H9 (cell line): Measurements from ENCODE around the gene PDE4B. TPM values are rescaled to one million over a fixed set of nuclear protein-coding genes. Genes with fewer than 3 reads are reported as not detected.

Source experiments
- DNase-seq: peaks from one replicate; pipeline ENCODE4 v3.0.0-alpha.2; 2017
- H2AFZ ChIP-seq: one replicate; pipeline ENCODE4 v1.6.1; 2013; ENCODE audit warnings: mild to moderate bottlenecking, low read length, control low read depth, moderate library complexity
- H2AK5ac ChIP-seq: 2 replicates; pipeline ENCODE4 v1.6.1; 2013; ENCODE audit warnings: low read length, control low read depth, mixed read lengths; ENCODE audit not compliant: insufficient read length
- H2BK120ac ChIP-seq: one replicate; pipeline ENCODE4 v1.6.1; 2013; ENCODE audit warnings: low read depth, mild to moderate bottlenecking, low read length, control low read depth, inconsistent platforms; ENCODE audit not compliant: poor library complexity, severe bottlenecking
- H2BK12ac ChIP-seq: 2 replicates; pipeline ENCODE4 v1.6.1; 2013; ENCODE audit warnings: low read length, control low read depth, mixed read lengths, low read depth; ENCODE audit not compliant: insufficient read length
- H2BK15ac ChIP-seq: 2 replicates; pipeline ENCODE4 v1.6.1; 2013; ENCODE audit warnings: low read depth, low read length, control low read depth
- H2BK20ac ChIP-seq: one replicate; pipeline ENCODE4 v1.6.1; 2013; ENCODE audit warnings: low read depth, mild to moderate bottlenecking, low read length, control low read depth, inconsistent platforms; ENCODE audit not compliant: poor library complexity, severe bottlenecking
- H2BK5ac ChIP-seq: 2 replicates; pipeline ENCODE4 v1.6.1; 2013; ENCODE audit warnings: low read length, control low read depth, mixed read lengths; ENCODE audit not compliant: insufficient read length
- H3K14ac ChIP-seq: 2 replicates; pipeline ENCODE4 v1.6.1; 2013; ENCODE audit warnings: low read length, control low read depth; ENCODE audit not compliant: insufficient read depth
- H3K18ac ChIP-seq: 2 replicates; pipeline ENCODE4 v1.6.1; 2013; ENCODE audit warnings: low read depth, mild to moderate bottlenecking, mixed read lengths, low read length, control low read depth; ENCODE audit not compliant: insufficient read length
- H3K23ac ChIP-seq: 2 replicates; pipeline ENCODE4 v1.6.1; 2013; ENCODE audit warnings: low read length, control low read depth, mixed read lengths, low read depth; ENCODE audit not compliant: insufficient read length
- H3K23me2 ChIP-seq: 2 replicates; pipeline ENCODE4 v1.6.1; 2013; ENCODE audit warnings: low read depth, mild to moderate bottlenecking, mixed read lengths, low read length, control low read depth; ENCODE audit not compliant: insufficient read length, poor library complexity, severe bottlenecking
- H3K27ac ChIP-seq: 2 replicates; pipeline ENCODE4 v1.5.1; 2013; ENCODE audit warnings: low read length, control low read depth, mixed read lengths, low read depth; ENCODE audit not compliant: insufficient read length
- H3K27me3 ChIP-seq: 2 replicates; pipeline ENCODE4 v1.6.1; 2013; ENCODE audit warnings: low read length, control low read depth, inconsistent platforms; ENCODE audit not compliant: insufficient read depth
- H3K4ac ChIP-seq: 2 replicates; pipeline ENCODE4 v1.6.1; 2013; ENCODE audit warnings: low read depth, mild to moderate bottlenecking, control low read depth, inconsistent platforms, low read length, moderate library complexity
- H3K4me1 ChIP-seq: 2 replicates; pipeline ENCODE4 v1.6.1; 2013; ENCODE audit warnings: low read length, control low read depth, inconsistent platforms; ENCODE audit not compliant: insufficient read depth
- H3K4me2 ChIP-seq: 2 replicates; pipeline ENCODE4 v1.6.1; 2013; ENCODE audit warnings: low read length, control low read depth, mixed read lengths; ENCODE audit not compliant: insufficient read length, insufficient read depth
- H3K56ac ChIP-seq: 2 replicates; pipeline ENCODE4 v1.6.1; 2013; ENCODE audit warnings: low read depth, mild to moderate bottlenecking, mixed read lengths, low read length, control low read depth; ENCODE audit not compliant: insufficient read length
- H3K79me1 ChIP-seq: 2 replicates; pipeline ENCODE4 v1.6.1; 2013; ENCODE audit warnings: low read depth, mild to moderate bottlenecking, moderate library complexity, low read length, control low read depth, inconsistent platforms; ENCODE audit not compliant: insufficient read depth, poor library complexity, severe bottlenecking
- H3K79me2 ChIP-seq: 2 replicates; pipeline ENCODE4 v1.6.1; 2013; ENCODE audit warnings: low read length, control low read depth, inconsistent platforms; ENCODE audit not compliant: insufficient read depth
- H3K9ac ChIP-seq: 2 replicates; pipeline ENCODE4 v1.6.1; 2013; ENCODE audit warnings: low read length, control low read depth, mixed read lengths; ENCODE audit not compliant: insufficient read length; ENCODE audit errors: extremely low read depth
- H3K9me3 ChIP-seq: one replicate; pipeline ENCODE4 v1.6.1; 2013; ENCODE audit warnings: low read depth, low read length, inconsistent platforms; ENCODE audit not compliant: control insufficient read depth
- H3T11ph ChIP-seq: one replicate; pipeline ENCODE4 v1.6.1; 2013; ENCODE audit warnings: mild to moderate bottlenecking, low read length, control low read depth, inconsistent platforms
- H4K20me1 ChIP-seq: one replicate; pipeline ENCODE4 v1.6.1; 2013; ENCODE audit not compliant: control insufficient read depth, insufficient read length, insufficient read depth
- H4K5ac ChIP-seq: 2 replicates; pipeline ENCODE4 v1.6.1; 2013; ENCODE audit warnings: low read depth, mild to moderate bottlenecking, mixed read lengths, low read length, control low read depth; ENCODE audit not compliant: insufficient read length
- H4K8ac ChIP-seq: replicated peaks from 2 replicates; pipeline ENCODE4 v1.6.1; 2013; ENCODE audit warnings: low read length, control low read depth, mixed read lengths, low read depth; ENCODE audit not compliant: insufficient read length
- H4K91ac ChIP-seq: 2 replicates; pipeline ENCODE4 v1.6.1; 2013; ENCODE audit warnings: low read depth, mild to moderate bottlenecking, moderate library complexity, mixed read lengths, low read length, control low read depth; ENCODE audit not compliant: insufficient read length
- H3K27ac Mint-ChIP-seq, 3 experiments: 2 replicates in 2 of 3; 3 replicates in 1 of 3; pipeline ENCODE4 v1.8.0; 2020 to 2021; ENCODE audit warnings: mixed read lengths in 3 of 3, mild to moderate bottlenecking in 1 of 3, moderate library complexity in 1 of 3
- H3K27me3 Mint-ChIP-seq: 2 replicates; pipeline ENCODE4 v1.8.0; 2021; ENCODE audit warnings: low read depth, mild to moderate bottlenecking, moderate library complexity, mixed read lengths
- H3K36me3 Mint-ChIP-seq, 3 experiments: 2 replicates in 2 of 3; 3 replicates in 1 of 3; pipeline ENCODE4 v1.8.0; 2020 to 2021; ENCODE audit warnings: low read depth in 3 of 3, mixed read lengths in 3 of 3; ENCODE audit not compliant: insufficient read depth in 1 of 3
- H3K4me1 Mint-ChIP-seq, 2 experiments: 2 replicates each; pipeline ENCODE4 v1.8.0; 2020; ENCODE audit warnings: mixed read lengths in 2 of 2
- H3K4me3 Mint-ChIP-seq, 2 experiments: 2 replicates in 1 of 2; 3 replicates in 1 of 2; pipeline ENCODE4 v1.8.0; 2020 to 2021; ENCODE audit warnings: mild to moderate bottlenecking in 2 of 2, mixed read lengths in 2 of 2, moderate library complexity in 1 of 2
- H3K9me3 Mint-ChIP-seq, 2 experiments: 2 replicates in 1 of 2; 3 replicates in 1 of 2; pipeline ENCODE4 v1.8.0; 2020; ENCODE audit warnings: mild to moderate bottlenecking in 2 of 2, mixed read lengths in 2 of 2, moderate library complexity in 1 of 2
- WGBS: extraction: QIAGEN DNeasy Blood & Tissue Kit; methylation state at CpG from one replicate; pipeline ENCODE4 v1.1.7; 2013; ENCODE audit warnings: missing lambda C conversion rate, low lambda C conversion rate, mixed read lengths; ENCODE audit not compliant: insufficient read length; ENCODE audit errors: extremely low coverage; 5-methylcytosine and 5-hydroxymethylcytosine counted together
- total RNA-seq: library from RNA; stranded (reverse); gene quantifications from 2 replicates; pipeline ENCODE4 v1.2.1, GENCODE V29; 2021
- TF ChIP-seq, protein P1 (sequence below): fragments of 200-600 bp; sonication (generic); conservative IDR thresholded peaks from 3 replicates; pipeline ENCODE4 v1.8.0; 2021; ENCODE audit warnings: antibody characterized with exemption, mild to moderate bottlenecking

PDE4B gene
- total RNA-seq, 1 experiment from 2014 or later: 19.8 TPM

- Histone ChIP-seq H3K14ac (no peak overlapping the region), H3K4ac (no peak overlapping the region), H3K18ac (no peak overlapping the region), H4K8ac (no peak overlapping the region), H3K79me2 (no peaks in the 10 kb centered on the region), H3K56ac (no peak overlapping the region), H2AFZ (no peak overlapping the region), H3K9ac (no peak overlapping the region), H3K23me2 (no peaks in the 10 kb centered on the region), H3K9me3 (peaks cover 9% of the 10 kb centered on the region), H2BK120ac (no peak overlapping the region), H4K20me1 (no peaks in the 10 kb centered on the region), H4K5ac (no peak overlapping the region), H3K27me3 (no peaks in the 10 kb centered on the region), H3K23ac (no peak overlapping the region), H2BK12ac (no peak overlapping the region), H2BK5ac (no peak overlapping the region), H3K27ac (no peak overlapping the region), H3K79me1 (no peaks in the 10 kb centered on the region), H4K91ac (no peak overlapping the region), H2BK20ac (no peak overlapping the region), H3K4me2 (no peak overlapping the region), H3K4me1 (no peaks in the 10 kb centered on the region), H2BK15ac (no peak overlapping the region), H2AK5ac (no peak overlapping the region), H3T11ph (no peak overlapping the region)
- peaks cover 8 to 12% (median 9%) of the 10 kb centered on the region in 3 experiments; a peak in 6 of 7 replicates for H3K36me3 Mint-ChIP-seq
- no peak overlapping the region for H3K27ac Mint-ChIP-seq
- H3K4me3 Mint-ChIP-seq: no peak overlapping the region
- H3K9me3 Mint-ChIP-seq: peaks cover 25% of the 10 kb centered on the region in 2 experiments
- no peaks in the 10 kb centered on the region for H3K4me1 Mint-ChIP-seq
- TF ChIP-seq, protein P1, sequence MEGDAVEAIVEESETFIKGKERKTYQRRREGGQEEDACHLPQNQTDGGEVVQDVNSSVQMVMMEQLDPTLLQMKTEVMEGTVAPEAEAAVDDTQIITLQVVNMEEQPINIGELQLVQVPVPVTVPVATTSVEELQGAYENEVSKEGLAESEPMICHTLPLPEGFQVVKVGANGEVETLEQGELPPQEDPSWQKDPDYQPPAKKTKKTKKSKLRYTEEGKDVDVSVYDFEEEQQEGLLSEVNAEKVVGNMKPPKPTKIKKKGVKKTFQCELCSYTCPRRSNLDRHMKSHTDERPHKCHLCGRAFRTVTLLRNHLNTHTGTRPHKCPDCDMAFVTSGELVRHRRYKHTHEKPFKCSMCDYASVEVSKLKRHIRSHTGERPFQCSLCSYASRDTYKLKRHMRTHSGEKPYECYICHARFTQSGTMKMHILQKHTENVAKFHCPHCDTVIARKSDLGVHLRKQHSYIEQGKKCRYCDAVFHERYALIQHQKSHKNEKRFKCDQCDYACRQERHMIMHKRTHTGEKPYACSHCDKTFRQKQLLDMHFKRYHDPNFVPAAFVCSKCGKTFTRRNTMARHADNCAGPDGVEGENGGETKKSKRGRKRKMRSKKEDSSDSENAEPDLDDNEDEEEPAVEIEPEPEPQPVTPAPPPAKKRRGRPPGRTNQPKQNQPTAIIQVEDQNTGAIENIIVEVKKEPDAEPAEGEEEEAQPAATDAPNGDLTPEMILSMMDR: no peak
- peaks cover 4% of the 10 kb centered on the region; the same call in 1 of the 2 replicates for H3K27me3 Mint-ChIP-seq
- no CpG with 5 or more reads among the region's 7 CpGs for WGBS
- DNase-seq: no peak
Measured at GRCh38 chr1:65979136-65980044, 186.7 kb downstream of the PDE4B start.
